BLaER1 treated with 17β-estradiol and CSF1 and Interleukin-3, amounts not matched to agents 10 nM and 100 nM (cell line): Measurements from ENCODE around the gene LIN7A.
"Not testable (repeated sequence)": the region's sequence is repeated elsewhere in the genome, so short reads cannot be mapped to it uniquely, and the experiment has no call there.

Experiments
- H3K27ac ChIP-seq, 11 experiments: shearing (Covaris generic); formaldehyde crosslinking; 2 replicates each; pipeline ENCODE4 v1.8.1; 2022
- H3K27me3 ChIP-seq, 11 experiments: shearing (Covaris generic); formaldehyde crosslinking; 2 replicates each; pipeline ENCODE4 v1.8.1; 2022
- H3K36me3 ChIP-seq, 11 experiments: shearing (Covaris generic); formaldehyde crosslinking; 2 replicates each; pipeline ENCODE4 v1.8.1; 2022
- H3K4me1 ChIP-seq, 10 experiments: shearing (Covaris generic); formaldehyde crosslinking; 2 replicates each; pipeline ENCODE4 v1.8.1; 2022
- H3K4me2 ChIP-seq, 11 experiments: shearing (Covaris generic); formaldehyde crosslinking; 2 replicates each; pipeline ENCODE4 v1.8.1; 2022
- H3K4me3 ChIP-seq, 10 experiments: shearing (Covaris generic); formaldehyde crosslinking; 2 replicates each; pipeline ENCODE4 v1.8.1; 2022
- H3K9ac ChIP-seq, 11 experiments: shearing (Covaris generic); formaldehyde crosslinking; 2 replicates each; pipeline ENCODE4 v1.8.1; 2022
- H3K9me3 ChIP-seq, 11 experiments: shearing (Covaris generic); formaldehyde crosslinking; replicated peaks in 1 of 11; 2 replicates each; pipeline ENCODE4 v1.8.1; 2022
- H4K20me1 ChIP-seq, 11 experiments: shearing (Covaris generic); formaldehyde crosslinking; 2 replicates each; pipeline ENCODE4 v1.8.1; 2022
- Cebpa-rat ChIP-seq, 11 experiments: shearing (Covaris generic); IDR thresholded peaks; 2 replicates each; pipeline ENCODE4 v1.8.1; 2022

LIN7A gene

DNA sequence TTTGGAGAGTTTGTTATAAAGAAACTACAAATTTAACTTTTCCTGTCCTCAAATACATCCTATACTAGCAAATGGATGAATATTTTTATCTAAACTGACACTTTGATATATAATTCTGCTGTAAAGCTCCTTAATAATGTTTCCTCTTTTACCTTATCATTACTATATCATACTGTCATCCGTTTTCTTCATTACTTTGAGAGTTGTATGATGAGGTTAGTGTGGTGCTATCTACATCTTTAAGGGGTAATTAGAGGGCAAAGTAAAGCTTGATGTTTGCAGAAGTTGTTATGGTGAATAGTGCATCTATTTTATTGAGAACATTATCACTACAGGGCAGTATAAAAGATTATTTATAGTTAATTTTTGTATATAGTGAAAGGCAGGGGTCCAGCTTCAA lies 36.1 kb downstream of the LIN7A start:
- no peak for TF ChIP-seq Cebpa-rat (IDR thresholded peaks at IDR 0.05)
- no peak overlapping the region for H3K9ac ChIP-seq

GRCh38 chr12:80895240-80895639 lies 42.5 kb downstream of the LIN7A start:
- no peaks in the 10 kb centered on the region for H3K9me3 ChIP-seq
- H4K20me1 ChIP-seq, result no peaks in the 10 kb centered on the region
- no peaks in the 10 kb centered on the region for H3K36me3 ChIP-seq
- no peak overlapping the region for H3K4me3 ChIP-seq
- no peaks in the 10 kb centered on the region for H3K4me1 ChIP-seq
- no peaks in the 10 kb centered on the region for H3K27me3 ChIP-seq
- H3K9ac ChIP-seq, result no peak overlapping the region
- H3K4me2 ChIP-seq, result no peak overlapping the region
- no peak for TF ChIP-seq Cebpa-rat (IDR thresholded peaks at IDR 0.05)
- H3K27ac ChIP-seq, result no peak overlapping the region

More for the DNA sequence above, 36.1 kb downstream of the LIN7A start:
- Histone ChIP-seq H3K9me3 (no peaks in the 10 kb centered on the region), H3K36me3 (no peaks in the 10 kb centered on the region), H4K20me1 (no peaks in the 10 kb centered on the region), H3K4me2 (no peak overlapping the region), H3K4me1 (no peaks in the 10 kb centered on the region), H3K27me3 (no peaks in the 10 kb centered on the region), H3K4me3 (no peak overlapping the region), H3K27ac (no peak overlapping the region)

DNA sequence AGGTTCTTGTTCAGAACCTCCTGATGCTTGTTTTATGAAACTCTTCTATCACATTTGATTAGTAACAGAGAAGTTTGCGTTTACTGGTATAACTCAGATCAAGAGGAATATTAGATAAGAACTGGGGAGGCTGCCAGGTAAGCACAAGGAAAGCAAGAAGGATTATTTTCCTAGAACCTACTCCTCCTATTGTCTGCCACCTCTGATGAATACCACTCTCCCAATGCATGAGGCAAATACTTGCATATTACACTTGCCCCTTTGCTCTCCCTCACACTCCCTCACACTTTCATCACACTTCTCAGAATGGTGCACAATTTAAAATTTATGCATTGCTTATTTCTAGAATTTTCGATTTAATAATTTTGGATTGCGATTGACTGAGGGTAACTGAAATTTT lies 43.6 kb downstream of the LIN7A start:
- TF ChIP-seq Cebpa-rat (IDR thresholded peaks at IDR 0.05), result no peak
- Histone ChIP-seq H3K36me3 (no peaks in the 10 kb centered on the region), H3K27ac (no peak overlapping the region)

DNA sequence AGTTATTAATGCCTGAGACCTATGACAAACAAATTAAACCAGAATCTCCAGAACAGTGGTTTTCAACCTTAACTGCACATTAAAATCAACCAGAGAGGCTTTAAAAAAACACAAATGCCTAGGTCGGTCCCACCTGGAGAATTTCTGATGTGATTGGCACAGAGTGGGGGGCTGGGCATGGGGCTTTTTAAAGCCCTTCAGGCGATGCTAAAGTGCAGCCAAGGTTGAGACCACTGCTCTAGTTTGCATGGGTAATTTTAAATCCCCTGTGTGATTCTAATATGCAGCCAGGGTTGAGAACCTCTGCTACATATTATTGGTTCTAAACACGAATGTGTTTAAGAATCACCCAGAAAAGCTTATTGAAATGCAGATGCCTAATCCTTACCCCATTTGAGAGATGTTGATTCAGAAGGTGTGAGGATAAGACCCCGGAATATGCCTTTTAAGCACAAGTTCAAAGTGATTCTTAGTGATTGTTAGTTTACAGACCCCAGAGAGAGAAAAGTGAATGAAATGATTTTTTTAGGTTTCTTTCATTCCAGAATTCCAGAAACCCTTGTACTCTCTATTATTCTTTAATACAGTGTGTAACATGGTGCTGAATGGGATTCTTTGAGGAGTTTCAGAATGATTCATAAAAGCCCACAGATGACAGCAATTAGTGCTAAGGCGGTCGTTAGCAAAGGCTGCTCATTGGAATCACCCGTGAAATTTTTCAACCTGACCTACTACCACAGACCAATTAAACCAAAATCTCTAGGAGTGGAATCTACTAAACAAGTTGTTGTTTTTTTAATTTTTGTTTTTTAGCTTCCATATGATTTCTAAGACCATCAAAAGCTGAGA lies 44.9 kb downstream of the LIN7A start:
- Histone ChIP-seq H3K4me3 (no peak overlapping the region), H3K4me1 (no peaks in the 10 kb centered on the region), H3K27ac (no peak overlapping the region), H3K9ac (no peak overlapping the region), H3K9me3 (no peaks in the 10 kb centered on the region), H3K36me3 (no peaks in the 10 kb centered on the region), H3K4me2 (no peak overlapping the region), H3K27me3 (no peaks in the 10 kb centered on the region), H4K20me1 (no peaks in the 10 kb centered on the region)
- TF ChIP-seq Cebpa-rat (IDR thresholded peaks at IDR 0.05), result no peak

More for the DNA sequence above, 43.6 kb downstream of the LIN7A start:
- no peak overlapping the region for H3K9ac ChIP-seq
- no peaks in the 10 kb centered on the region for H3K4me1 ChIP-seq
- H3K27me3 ChIP-seq, result no peaks in the 10 kb centered on the region
- no peaks in the 10 kb centered on the region for H4K20me1 ChIP-seq
- no peak overlapping the region for H3K4me2 ChIP-seq
- H3K9me3 ChIP-seq, result no peaks in the 10 kb centered on the region
- no peak overlapping the region for H3K4me3 ChIP-seq

- H3K4me3 ChIP-seq, result no peak overlapping the region
- H3K4me2 ChIP-seq, result no peak overlapping the region
- no peak overlapping the region for H3K9ac ChIP-seq
- no peaks in the 10 kb centered on the region for H3K36me3 ChIP-seq
- no peaks in the 10 kb centered on the region for H3K27me3 ChIP-seq
- no peak overlapping the region for H3K27ac ChIP-seq
- no peaks in the 10 kb centered on the region for H4K20me1 ChIP-seq
- H3K9me3 ChIP-seq, result no peaks in the 10 kb centered on the region
- no peaks in the 10 kb centered on the region for H3K4me1 ChIP-seq
- no peak for TF ChIP-seq Cebpa-rat (IDR thresholded peaks at IDR 0.05)
These were observed 53.1 kb downstream of the LIN7A start for GRCh38 chr12:80884651-80885050.

- Histone ChIP-seq H4K20me1 (no peaks in the 10 kb centered on the region), H3K27me3 (no peaks in the 10 kb centered on the region), H3K4me3 (no peak overlapping the region), H3K9ac (no peak overlapping the region), H3K4me1 (no peaks in the 10 kb centered on the region), H3K9me3 (peaks cover 0 to 6% (median 0%) of the 10 kb centered on the region in 11 experiments; a peak in 1 of 22 replicates), H3K27ac (no peak overlapping the region), H3K4me2 (no peak overlapping the region), H3K36me3 (no peaks in the 10 kb centered on the region)
- no peak for TF ChIP-seq Cebpa-rat (IDR thresholded peaks at IDR 0.05)
These were observed 56.6 kb downstream of the LIN7A start for GRCh38 chr12:80881106-80881505.

GRCh38 chr12:80878452-80878851 lies 59.3 kb downstream of the LIN7A start:
- not testable (repeated sequence) for H3K9me3 ChIP-seq, H3K36me3 ChIP-seq, H3K4me3 ChIP-seq, H3K27me3 ChIP-seq, H3K27ac ChIP-seq, H3K4me1 ChIP-seq, H3K9ac ChIP-seq, H3K4me2 ChIP-seq, H4K20me1 ChIP-seq

GRCh38 chr12:80877721-80878265 lies 59.9 kb downstream of the LIN7A start:
- no peak overlapping the region for H3K4me2 ChIP-seq
- no peak overlapping the region for H3K4me3 ChIP-seq
- H4K20me1 ChIP-seq, result no peaks in the 10 kb centered on the region
- no peak for TF ChIP-seq Cebpa-rat (IDR thresholded peaks at IDR 0.05)
- peaks cover 0 to 6% (median 0%) of the 10 kb centered on the region in 11 experiments; a peak in 1 of 22 replicates for H3K9me3 ChIP-seq
- H3K36me3 ChIP-seq, result no peaks in the 10 kb centered on the region
- no peaks in the 10 kb centered on the region for H3K27me3 ChIP-seq
- no peaks in the 10 kb centered on the region for H3K4me1 ChIP-seq
- no peak overlapping the region for H3K27ac ChIP-seq
- no peak overlapping the region for H3K9ac ChIP-seq

DNA sequence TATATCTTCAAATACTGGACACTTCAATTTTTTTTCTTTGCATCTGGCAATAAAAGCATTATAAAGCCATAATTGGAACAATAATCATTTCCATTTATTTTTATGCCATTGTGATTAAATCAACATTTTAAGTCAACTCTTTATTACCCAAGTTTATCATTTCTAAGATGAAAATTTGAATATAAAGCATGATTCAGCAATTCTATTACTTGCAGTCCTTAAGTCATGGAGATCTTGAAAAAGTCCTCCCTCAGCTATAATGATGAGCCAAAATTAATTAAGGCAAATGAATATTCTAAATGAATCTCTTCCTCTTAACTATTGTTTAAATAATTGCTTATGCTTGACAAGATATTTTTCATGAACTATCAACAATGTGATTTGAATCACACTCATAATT lies 65.7 kb downstream of the LIN7A start:
- Histone ChIP-seq H3K9ac (no peak overlapping the region), H3K27ac (no peak overlapping the region), H3K9me3 (no peaks in the 10 kb centered on the region), H3K4me3 (no peak overlapping the region), H3K27me3 (no peaks in the 10 kb centered on the region), H3K4me1 (no peaks in the 10 kb centered on the region), H3K36me3 (no peaks in the 10 kb centered on the region), H4K20me1 (no peaks in the 10 kb centered on the region), H3K4me2 (no peak overlapping the region)
- TF ChIP-seq Cebpa-rat (IDR thresholded peaks at IDR 0.05), result no peak

DNA sequence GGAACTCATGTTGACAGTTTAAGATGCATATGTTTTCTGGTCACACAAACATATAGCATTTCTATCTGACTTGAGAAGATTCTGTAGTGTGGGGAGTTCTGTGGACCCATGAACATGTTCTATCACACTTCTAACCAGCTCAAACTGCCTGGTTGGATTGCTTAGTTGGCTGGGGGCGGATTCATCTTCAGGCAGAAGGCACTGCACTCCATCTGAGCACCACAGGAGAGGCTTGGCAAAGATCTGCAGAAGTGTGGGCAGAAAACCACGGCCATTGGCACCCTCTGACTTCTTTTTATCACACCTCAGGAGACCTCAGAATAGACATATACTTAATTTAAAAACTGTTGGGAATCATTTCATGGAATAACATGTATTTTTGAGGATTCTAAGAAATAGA lies 68.5 kb downstream of the LIN7A start:
- Histone ChIP-seq H3K9me3 (no peaks in the 10 kb centered on the region), H3K4me1 (no peaks in the 10 kb centered on the region), H4K20me1 (no peaks in the 10 kb centered on the region), H3K27me3 (no peaks in the 10 kb centered on the region), H3K36me3 (no peaks in the 10 kb centered on the region), H3K27ac (no peak overlapping the region), H3K9ac (no peak overlapping the region), H3K4me3 (no peak overlapping the region), H3K4me2 (no peak overlapping the region)
- TF ChIP-seq Cebpa-rat (IDR thresholded peaks at IDR 0.05), result no peak
